ENCODE measurements around the gene ATP6V1E1. TPM values are rescaled to one million over a fixed set of nuclear protein-coding genes. Genes with fewer than 3 reads are reported as not detected.

ATP6V1E1 gene
- total and polyA plus RNA-seq, 9 of the 15 experiments (the other 6 are each of a cell fraction or from before 2014, with no cell fraction given), result 122 to 249 (median 179) TPM

- TF ChIP-seq KDM2B (CRISPR knock-in tag; IDR thresholded peaks at IDR 0.05), result no peak
- no peak for TF ChIP-seq NBN (IDR thresholded peaks at IDR 0.05; ENCODE audit: low read depth)
- TF ChIP-seq ZNF655 (CRISPR knock-in tag; IDR thresholded peaks at IDR 0.05), result no peak
- no peak for TF ChIP-seq PPARD (CRISPR knock-in tag; IDR thresholded peaks at IDR 0.05)
Measured at GRCh38 chr22:17601031-17601430, 27.5 kb downstream of the ATP6V1E1 start (continued).

GRCh38 chr22:17598318-17598717 lies 30.2 kb downstream of the ATP6V1E1 start:
- POLR2A ChIA-PET, result interaction anchor here (0.6 to 2.2 kb wide), 3 partner anchors 8 to 39 kb away, joined by 4 to 10 read pairs (median 4); no protein-coding TSS in a partner anchor
- Histone ChIP-seq H4K20me1 (replicated peaks; ENCODE audit: control insufficient read depth, insufficient read depth, low read length) (no peaks in the 10 kb centered on the region), H3K36me3 (ENCODE audit: control insufficient read depth, insufficient read depth, low read length) (peaks cover 77% of the 10 kb centered on the region), H3K9me1 (ENCODE audit: control insufficient read depth, insufficient read depth, low read length) (no peaks in the 10 kb centered on the region), H3K4me2 (ENCODE audit: insufficient read depth, low read length) (no peak overlapping the region), H3K9me3 (replicated peaks; ENCODE audit: control insufficient read depth, insufficient read depth, low read depth, low read length) (no peaks in the 10 kb centered on the region), H3K9ac (ENCODE audit: insufficient read depth in 1 of 2, low read depth in 2 of 2, low read length in 2 of 2) (no peak overlapping the region), H3K79me2 (ENCODE audit: control insufficient read depth, insufficient read depth, low read length) (peaks cover 2% of the 10 kb centered on the region; the same call in 2 of the 3 replicates), H3K27me3 (ENCODE audit: control insufficient read depth in 2 of 2, insufficient read depth in 2 of 2, low read length in 2 of 2) (no peaks in the 10 kb centered on the region), H3K4me1 (replicated peaks in 1 of 2; ENCODE audit: control insufficient read depth in 2 of 2, insufficient read depth in 2 of 2, low read length in 2 of 2) (no peaks in the 10 kb centered on the region), H3K27ac (ENCODE audit: extremely low read depth, low read depth, low read length) (no peak overlapping the region), H2AFZ (ENCODE audit: low read depth, low read length) (no peak overlapping the region), H3K4me3 (no peak overlapping the region)
- BruUV-seq (replicated peaks), result no TSS peak
- CTCF ChIA-PET (ENCODE audit: low intra/inter-chr PET ratio), result no interaction called here
- in situ Hi-C loops (cut with MboI) (no loop called here), intact Hi-C loops (cut with micrococcal nuclease) (no loop called here)
- no peak for TF ChIP-seq SRSF9 (IDR thresholded peaks at IDR 0.05; ENCODE audit: borderline replicate concordance, low read depth, low read length)
- TF ChIP-seq MCM5 (IDR thresholded peaks at IDR 0.05; ENCODE audit: low read depth), result no peak
- no peak for TF ChIP-seq C11orf30 (IDR thresholded peaks at IDR 0.05; ENCODE audit: low read depth)
- TF ChIP-seq ZFP30 (CRISPR knock-in tag; IDR thresholded peaks at IDR 0.05; ENCODE audit: borderline replicate concordance), result no peak
- TF ChIP-seq NONO (IDR thresholded peaks at IDR 0.05; ENCODE audit: low read depth in 2 of 2, low read length in 1 of 2), result no peak
- no peak for TF ChIP-seq ZNF57 (CRISPR knock-in tag; IDR thresholded peaks at IDR 0.05)
- TF ChIP-seq ZNF316 (IDR thresholded peaks at IDR 0.05), result no peak
- TF ChIP-seq POLR3G (IDR thresholded peaks at IDR 0.05; ENCODE audit: extremely low read depth, insufficient read length, insufficient replicate concordance), result no peak
- no peak for TF ChIP-seq ZNF133 (CRISPR knock-in tag; IDR thresholded peaks at IDR 0.05)
- no peak for TF ChIP-seq NEUROD1 (IDR thresholded peaks at IDR 0.05; ENCODE audit: borderline replicate concordance, low read depth, low read length, partially characterized antibody)
- no peak for TF ChIP-seq RAD51 (IDR thresholded peaks at IDR 0.05; ENCODE audit: borderline replicate concordance, low read depth)
- whole genome bisulfite sequencing (ENCODE audit: insufficient coverage, low coverage, missing lambda C conversion rate), result 97% methylated on average over 4 of the region's 4 CpGs
- FAIRE-seq (no peak), ATAC-seq (no peak), DNase-seq (ENCODE audit: extremely low read depth in 1 of 4, low spot score in 3 of 4) (no peak)
